NT2/D1 (cell line): ENCODE measurements around the gene ERBB4.
"Not testable (repeated sequence)": the region's sequence is repeated elsewhere in the genome, so short reads cannot be mapped to it uniquely, and the experiment has no call there.

ENCODE experiments used
- DNase-seq: peaks from one replicate; pipeline ENCODE4 v3.0.0-alpha.2; 2011; ENCODE audit warnings: low read depth, low spot score
- H3K27me3 ChIP-seq: 2 replicates; pipeline ENCODE4 v1.6.0; 2011; ENCODE audit warnings: mild to moderate bottlenecking; ENCODE audit not compliant: insufficient read length, insufficient read depth
- H3K36me3 ChIP-seq: 2 replicates; pipeline ENCODE4 v1.6.1; 2011; ENCODE audit warnings: mild to moderate bottlenecking, low read length, mixed read lengths; ENCODE audit not compliant: insufficient read depth, insufficient read length
- H3K4me1 ChIP-seq: 2 replicates; pipeline ENCODE4 v1.5.1; 2011; ENCODE audit not compliant: insufficient read depth, insufficient read length
- H3K4me3 ChIP-seq: 2 replicates; pipeline ENCODE4 v1.5.1; 2011; ENCODE audit warnings: low read depth; ENCODE audit not compliant: insufficient read length
- H3K9ac ChIP-seq: 2 replicates; pipeline ENCODE4 v1.6.0; 2011; ENCODE audit warnings: low read depth; ENCODE audit not compliant: insufficient read length
- H3K9me3 ChIP-seq: 2 replicates; pipeline ENCODE4 v1.5.1; 2011; ENCODE audit warnings: mild to moderate bottlenecking, low read length; ENCODE audit not compliant: insufficient read depth
- SUZ12 ChIP-seq: IDR thresholded peaks from 2 replicates; pipeline ENCODE4 v1.6.1; 2011; ENCODE audit not compliant: insufficient read length, insufficient read depth; ENCODE audit errors: extremely low read depth
- YY1 ChIP-seq: IDR thresholded peaks from 2 replicates; pipeline ENCODE4 v1.6.1; 2011; ENCODE audit not compliant: insufficient read length, insufficient read depth
- ZNF274 ChIP-seq: IDR thresholded peaks from 2 replicates; pipeline ENCODE4 v1.6.1; 2011; ENCODE audit warnings: mild to moderate bottlenecking, low read depth, low read length

Gene ERBB4

DNA sequence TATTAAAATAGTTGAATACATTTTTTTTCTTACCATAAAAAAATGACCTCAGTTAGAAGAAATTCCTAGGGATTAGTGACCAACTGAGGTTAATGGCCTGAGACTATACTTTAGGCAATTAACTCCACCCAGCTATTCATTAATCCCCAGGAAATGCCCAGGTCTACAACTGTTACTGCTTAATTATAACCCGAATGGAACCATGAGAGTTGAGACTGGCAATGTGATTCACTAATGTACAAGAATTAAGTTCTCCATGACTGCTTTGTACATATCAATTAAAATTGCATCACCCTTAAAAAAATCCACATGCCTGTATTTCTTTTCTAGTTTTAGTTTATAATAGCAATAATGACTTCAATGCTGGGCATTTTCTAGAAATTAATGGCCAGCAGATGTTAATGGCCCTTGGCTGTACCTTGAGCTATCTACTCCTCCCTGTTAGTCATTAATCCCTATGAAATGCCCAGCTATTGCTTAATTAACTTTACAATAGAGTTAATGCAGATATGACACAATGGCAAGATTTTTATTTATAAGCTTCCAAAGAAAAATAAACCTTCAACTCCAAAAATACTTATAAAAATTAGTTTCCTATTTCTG is 44.1 kb downstream of the ERBB4 start:
- no peak for DNase-seq
- no peaks in the 10 kb centered on the region for H3K36me3 ChIP-seq
- no peaks in the 10 kb centered on the region for H3K27me3 ChIP-seq
- no peaks in the 10 kb centered on the region for H3K9me3 ChIP-seq
- H3K4me1 ChIP-seq, result no peaks in the 10 kb centered on the region
- H3K4me3 ChIP-seq, result no peak overlapping the region
- no peak for TF ChIP-seq ZNF274
- no peak for TF ChIP-seq SUZ12
- no peak for TF ChIP-seq YY1
- H3K9ac ChIP-seq, result no peak overlapping the region

DNA sequence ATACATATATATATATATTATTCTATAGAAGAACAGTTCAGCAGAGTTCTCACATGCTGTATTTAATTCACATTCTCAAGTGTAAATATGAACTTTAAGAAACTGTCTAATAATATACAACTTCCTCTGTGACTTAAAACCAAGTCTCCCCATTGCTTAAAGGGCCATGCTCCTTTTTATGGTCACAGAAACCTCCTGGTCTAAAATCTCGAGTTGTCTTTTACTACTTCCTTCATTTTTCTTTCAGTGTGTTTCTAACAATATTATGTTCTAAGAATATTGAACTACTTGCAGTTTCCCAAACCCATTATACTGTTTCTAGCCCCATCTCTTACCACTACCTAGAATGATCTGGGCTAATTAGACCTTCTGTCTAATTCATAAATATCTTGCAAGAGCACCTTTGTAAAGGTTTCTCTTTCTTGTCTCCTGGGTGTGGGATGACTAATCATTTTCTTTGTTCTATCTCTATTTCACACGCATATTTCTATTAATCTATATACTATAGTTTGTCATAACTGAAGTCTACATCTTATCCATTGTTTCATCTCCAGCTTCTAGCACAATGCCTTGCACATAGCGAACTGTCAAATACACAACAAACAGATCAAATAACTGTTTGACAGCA is 48.8 kb downstream of the ERBB4 start:
- no peak for TF ChIP-seq ZNF274
- TF ChIP-seq YY1, result no peak
- no peak for TF ChIP-seq SUZ12
- DNase-seq, result no peak
- no peaks in the 10 kb centered on the region for H3K27me3 ChIP-seq
- no peaks in the 10 kb centered on the region for H3K36me3 ChIP-seq
- H3K9ac ChIP-seq, result no peak overlapping the region
- H3K4me3 ChIP-seq, result no peak overlapping the region
- H3K4me1 ChIP-seq, result no peaks in the 10 kb centered on the region
- no peaks in the 10 kb centered on the region for H3K9me3 ChIP-seq

DNA sequence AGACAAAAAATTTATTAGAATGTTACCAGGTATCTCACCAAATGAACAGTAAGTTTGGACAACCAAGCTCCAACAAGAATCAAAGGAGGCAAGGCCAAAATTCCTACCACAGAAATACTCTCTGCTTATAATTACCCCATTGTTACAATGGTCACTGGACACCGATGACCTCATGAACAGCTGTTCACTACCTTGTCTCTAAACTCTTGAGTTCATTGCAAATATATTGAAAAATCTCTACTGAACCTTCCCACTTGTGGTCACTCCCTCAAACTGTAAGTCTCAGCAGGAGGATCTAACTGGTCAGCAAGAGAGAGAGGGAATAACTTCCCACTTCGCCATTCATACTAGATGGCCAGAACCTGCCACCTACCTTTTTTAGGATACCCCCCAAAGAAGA is 50.0 kb downstream of the ERBB4 start:
- H3K9ac ChIP-seq, result no peak overlapping the region
- no peak overlapping the region for H3K4me3 ChIP-seq
- no peak for DNase-seq
- TF ChIP-seq SUZ12 (no peak), ZNF274 (no peak), YY1 (no peak)
- no peaks in the 10 kb centered on the region for H3K27me3 ChIP-seq
- no peaks in the 10 kb centered on the region for H3K9me3 ChIP-seq
- no peaks in the 10 kb centered on the region for H3K36me3 ChIP-seq
- H3K4me1 ChIP-seq, result no peaks in the 10 kb centered on the region

DNA sequence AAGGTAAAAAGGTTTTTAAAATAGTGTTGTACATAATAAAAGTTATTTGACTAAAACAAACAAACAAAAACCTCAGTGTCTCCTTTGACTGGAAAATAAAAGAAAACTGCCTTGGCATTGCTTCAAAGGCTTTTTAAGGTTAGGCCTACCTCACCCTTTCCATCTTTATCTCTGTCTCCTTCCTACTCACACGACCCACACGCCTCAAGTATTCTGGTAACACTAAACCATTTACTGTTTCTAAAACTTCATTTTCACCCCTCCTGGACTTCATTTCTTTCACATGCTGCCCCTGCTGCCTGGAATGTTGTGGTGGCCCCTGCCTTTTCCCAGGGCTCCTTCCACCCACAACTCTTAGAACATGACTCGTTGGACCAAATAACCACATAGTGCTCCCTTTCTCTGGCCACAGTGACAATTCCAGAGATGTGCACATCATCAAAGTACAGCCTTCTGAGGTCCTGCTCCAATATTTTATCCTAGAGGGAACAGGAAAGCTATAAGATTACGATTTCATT is 54.0 kb downstream of the ERBB4 start:
- H3K4me3 ChIP-seq, result no peak overlapping the region
- H3K4me1 ChIP-seq, result no peaks in the 10 kb centered on the region
- no peak overlapping the region for H3K9ac ChIP-seq
- no peaks in the 10 kb centered on the region for H3K36me3 ChIP-seq
- TF ChIP-seq SUZ12 (no peak), ZNF274 (no peak), YY1 (no peak)
- no peak for DNase-seq
- H3K9me3 ChIP-seq, result no peaks in the 10 kb centered on the region
- no peaks in the 10 kb centered on the region for H3K27me3 ChIP-seq

DNA sequence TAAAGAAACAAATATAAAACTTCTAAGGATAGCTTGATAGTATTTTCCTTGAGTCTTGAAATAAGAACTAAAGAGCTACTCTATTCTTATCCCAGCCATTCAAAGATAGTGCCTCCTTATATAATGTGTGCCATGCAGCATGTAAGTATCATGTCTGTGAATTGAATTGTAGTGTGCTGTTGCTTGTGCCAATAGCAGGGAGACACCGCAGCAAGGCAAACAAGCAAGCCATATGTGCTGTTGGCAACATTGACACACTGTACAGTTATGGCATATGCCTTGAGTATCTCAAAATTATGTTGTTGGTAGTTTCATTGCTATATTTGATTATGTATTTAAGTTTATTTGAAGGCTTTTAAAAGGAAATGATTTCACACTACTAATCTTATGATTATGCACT is 58.2 kb downstream of the ERBB4 start:
- H3K36me3 ChIP-seq, result no peaks in the 10 kb centered on the region
- no peak overlapping the region for H3K9ac ChIP-seq
- H3K27me3 ChIP-seq, result no peaks in the 10 kb centered on the region
- no peaks in the 10 kb centered on the region for H3K9me3 ChIP-seq
- no peak for TF ChIP-seq YY1
- H3K4me1 ChIP-seq, result no peaks in the 10 kb centered on the region
- H3K4me3 ChIP-seq, result no peak overlapping the region
- DNase-seq, result no peak

DNA sequence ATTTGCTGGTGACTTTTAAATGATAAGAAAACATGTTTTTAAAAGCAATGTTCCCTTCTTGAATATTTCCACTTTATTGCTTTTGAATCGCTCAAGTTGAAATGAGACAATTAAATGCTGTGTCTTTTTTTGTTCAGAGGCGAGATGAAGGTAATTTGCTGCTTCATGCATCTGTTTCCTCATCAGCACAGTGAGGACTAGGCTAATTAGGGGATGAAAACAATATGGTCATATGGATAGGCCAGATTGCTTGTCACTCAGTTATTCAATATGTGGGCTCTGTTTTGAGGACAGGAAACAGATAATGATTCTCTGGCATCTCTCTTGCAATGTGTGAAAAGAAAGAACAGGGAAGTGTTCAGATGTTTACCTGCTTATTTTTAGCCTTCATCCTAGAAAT is 61.0 kb downstream of the ERBB4 start:
- no peaks in the 10 kb centered on the region for H3K36me3 ChIP-seq
- no peaks in the 10 kb centered on the region for H3K9me3 ChIP-seq
- no peak overlapping the region for H3K4me3 ChIP-seq
- no peaks in the 10 kb centered on the region for H3K27me3 ChIP-seq
- H3K9ac ChIP-seq, result no peak overlapping the region
- no peak for DNase-seq
- no peaks in the 10 kb centered on the region for H3K4me1 ChIP-seq
- no peak for TF ChIP-seq YY1
- TF ChIP-seq ZNF274, result no peak
- TF ChIP-seq SUZ12, result no peak

DNA sequence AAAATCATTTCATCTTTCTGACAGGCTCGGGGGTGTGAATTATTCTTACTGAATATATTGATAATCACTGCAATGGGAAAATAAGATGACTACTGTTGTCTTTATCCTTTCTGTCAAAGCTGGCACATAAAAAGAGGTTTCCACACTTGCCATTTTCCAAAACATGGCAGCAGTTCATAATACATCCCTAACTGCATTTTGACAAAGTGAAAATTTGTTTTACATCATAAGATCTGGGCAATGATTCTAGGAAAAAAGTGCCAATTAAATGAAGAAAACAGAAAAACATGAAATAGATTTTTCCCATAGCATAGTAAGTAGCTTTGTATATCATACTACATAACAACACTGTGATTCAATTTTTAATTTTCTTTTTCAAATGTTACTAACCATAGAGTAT is 65.4 kb downstream of the ERBB4 start:
- no peak for DNase-seq
- no peak for TF ChIP-seq ZNF274
- no peak for TF ChIP-seq YY1
- TF ChIP-seq SUZ12, result no peak
- H3K9ac ChIP-seq, result no peak overlapping the region
- H3K4me3 ChIP-seq, result no peak overlapping the region
- H3K27me3 ChIP-seq, result no peaks in the 10 kb centered on the region
- H3K36me3 ChIP-seq, result no peaks in the 10 kb centered on the region
- peaks cover 4% of the 10 kb centered on the region; the same call in 1 of the 2 replicates for H3K9me3 ChIP-seq
- H3K4me1 ChIP-seq, result no peaks in the 10 kb centered on the region

DNA sequence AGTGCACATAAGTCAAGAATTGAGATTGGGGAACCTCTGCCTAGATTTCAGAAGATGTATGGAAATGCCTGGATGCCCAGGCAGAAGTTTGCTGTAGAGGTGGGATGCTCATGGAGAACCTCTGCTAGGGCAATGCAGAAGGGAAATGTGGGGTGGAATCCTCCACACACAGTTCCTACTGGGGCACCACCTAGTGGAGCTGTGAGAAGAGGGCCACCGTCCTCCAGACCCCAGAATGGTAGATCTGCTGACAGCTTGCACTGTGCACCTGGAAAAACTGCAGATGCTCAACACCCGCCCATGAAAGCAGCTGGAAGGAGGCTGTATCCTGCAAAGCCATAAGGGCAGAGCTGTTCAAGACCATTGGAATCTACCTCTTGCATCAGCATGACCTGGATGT is 71.1 kb downstream of the ERBB4 start:
- H3K36me3 ChIP-seq, H3K4me3 ChIP-seq, H3K9ac ChIP-seq, H3K9me3 ChIP-seq, DNase-seq, H3K4me1 ChIP-seq, H3K27me3 ChIP-seq: not testable (repeated sequence)
